ENCODE data around the gene CRACDL.

- TF ChIP-seq, protein P1, sequence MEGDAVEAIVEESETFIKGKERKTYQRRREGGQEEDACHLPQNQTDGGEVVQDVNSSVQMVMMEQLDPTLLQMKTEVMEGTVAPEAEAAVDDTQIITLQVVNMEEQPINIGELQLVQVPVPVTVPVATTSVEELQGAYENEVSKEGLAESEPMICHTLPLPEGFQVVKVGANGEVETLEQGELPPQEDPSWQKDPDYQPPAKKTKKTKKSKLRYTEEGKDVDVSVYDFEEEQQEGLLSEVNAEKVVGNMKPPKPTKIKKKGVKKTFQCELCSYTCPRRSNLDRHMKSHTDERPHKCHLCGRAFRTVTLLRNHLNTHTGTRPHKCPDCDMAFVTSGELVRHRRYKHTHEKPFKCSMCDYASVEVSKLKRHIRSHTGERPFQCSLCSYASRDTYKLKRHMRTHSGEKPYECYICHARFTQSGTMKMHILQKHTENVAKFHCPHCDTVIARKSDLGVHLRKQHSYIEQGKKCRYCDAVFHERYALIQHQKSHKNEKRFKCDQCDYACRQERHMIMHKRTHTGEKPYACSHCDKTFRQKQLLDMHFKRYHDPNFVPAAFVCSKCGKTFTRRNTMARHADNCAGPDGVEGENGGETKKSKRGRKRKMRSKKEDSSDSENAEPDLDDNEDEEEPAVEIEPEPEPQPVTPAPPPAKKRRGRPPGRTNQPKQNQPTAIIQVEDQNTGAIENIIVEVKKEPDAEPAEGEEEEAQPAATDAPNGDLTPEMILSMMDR (IDR thresholded peaks at IDR 0.05), result no peak
- TF ChIP-seq POLR2AphosphoS5 (IDR thresholded peaks at IDR 0.05), result no peak
- no peak for TF ChIP-seq POLR2A (IDR thresholded peaks at IDR 0.05)
Measured at GRCh38 chr2:98883780-98884211, 52.2 kb downstream of the CRACDL start.
